ELR (cell line): ENCODE results near the gene BIN1.

Experiments used
- DNase-seq: peaks from one replicate; pipeline ENCODE4 v3.0.0-alpha.2; 2015; ENCODE audit warnings: low read depth

BIN1 gene

DNA sequence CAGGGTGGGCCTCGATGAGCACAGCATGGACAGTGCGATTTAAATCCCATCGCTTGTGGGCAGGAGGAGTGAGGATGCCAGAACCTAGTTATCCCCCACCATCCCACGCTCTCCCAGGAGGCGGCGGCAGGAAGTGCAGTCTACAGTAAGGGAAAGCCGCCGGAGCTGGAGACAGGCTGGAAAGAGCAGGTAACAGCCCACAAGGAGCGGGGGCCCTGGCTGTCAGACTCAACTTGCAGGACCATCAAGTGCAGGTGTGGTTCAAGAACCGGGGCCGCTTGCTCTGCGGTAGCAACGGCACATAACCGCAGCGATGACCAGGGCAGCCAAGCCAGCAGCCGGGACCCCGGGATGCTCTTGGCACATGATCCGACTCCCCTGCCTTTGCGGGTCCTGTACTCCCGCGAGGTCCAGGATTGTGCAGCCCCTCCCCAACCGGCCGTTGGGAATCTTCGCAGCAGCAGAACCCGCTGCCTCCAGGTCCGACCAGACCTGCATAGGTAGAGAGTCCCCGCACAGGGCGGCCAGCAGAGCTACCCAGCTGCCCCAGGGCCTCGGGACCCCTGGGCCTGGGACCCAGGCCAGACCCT is 82.1 kb downstream of the BIN1 start:
- DNase-seq = peak; percentile 75

DNA sequence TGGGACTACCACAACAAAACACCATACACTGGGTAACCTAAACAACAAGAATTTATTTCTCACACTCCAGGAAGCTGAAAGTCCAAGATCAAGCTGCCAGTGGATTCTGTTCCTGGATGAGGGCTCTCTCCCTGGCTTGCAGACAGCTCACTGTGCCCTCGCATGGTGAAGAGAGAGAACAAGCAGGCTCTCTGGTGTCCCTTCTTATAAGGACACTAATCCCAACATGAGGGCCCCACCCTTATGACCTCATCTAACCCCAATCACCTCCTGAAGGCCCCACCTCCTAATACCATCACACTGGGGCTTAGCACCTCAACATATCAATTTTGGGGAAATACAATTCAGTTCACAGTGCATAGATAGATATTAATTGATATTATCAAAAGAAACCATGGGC is 83.5 kb downstream of the BIN1 start:
- DNase-seq = no peak

DNA sequence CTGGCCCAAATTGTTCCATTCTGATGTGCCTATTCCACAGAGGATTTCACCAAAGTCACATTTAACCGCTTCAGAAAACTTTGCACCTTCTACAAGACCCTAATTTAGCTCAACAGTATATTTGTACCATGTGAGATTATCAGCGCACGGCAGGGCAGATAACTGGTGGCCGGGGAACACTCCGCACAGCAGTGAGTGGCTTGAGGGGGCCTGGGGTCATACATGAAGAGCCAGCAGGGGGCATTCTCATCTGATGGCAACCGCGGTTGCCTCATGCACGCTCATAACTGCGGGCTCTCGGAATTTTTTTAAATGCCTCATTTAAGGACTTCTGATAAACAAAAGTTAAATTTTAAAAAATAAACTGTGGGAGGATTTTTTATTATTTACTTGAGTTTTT is 84.1 kb downstream of the BIN1 start:
- DNase-seq = no peak

DNA sequence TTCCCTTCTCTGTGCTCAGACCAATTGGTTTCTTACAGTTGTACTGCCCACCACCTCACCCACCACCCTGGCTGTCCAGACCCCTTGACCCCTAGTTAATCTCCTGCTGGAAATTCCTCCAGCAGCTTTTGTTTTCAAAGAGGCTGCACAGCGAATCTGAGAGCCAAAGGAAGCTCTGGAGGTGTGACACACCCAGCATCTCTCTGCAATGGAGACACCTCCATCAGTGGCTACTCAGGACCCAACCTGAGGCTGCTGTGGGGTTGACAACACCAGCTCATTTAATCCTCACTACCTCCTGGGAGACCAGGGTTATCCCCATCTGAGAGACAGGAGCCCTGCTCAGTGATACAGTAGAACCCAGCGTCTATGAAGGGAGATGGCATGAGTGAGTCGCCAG is 86.4 kb downstream of the BIN1 start:
- no peak for DNase-seq

DNA sequence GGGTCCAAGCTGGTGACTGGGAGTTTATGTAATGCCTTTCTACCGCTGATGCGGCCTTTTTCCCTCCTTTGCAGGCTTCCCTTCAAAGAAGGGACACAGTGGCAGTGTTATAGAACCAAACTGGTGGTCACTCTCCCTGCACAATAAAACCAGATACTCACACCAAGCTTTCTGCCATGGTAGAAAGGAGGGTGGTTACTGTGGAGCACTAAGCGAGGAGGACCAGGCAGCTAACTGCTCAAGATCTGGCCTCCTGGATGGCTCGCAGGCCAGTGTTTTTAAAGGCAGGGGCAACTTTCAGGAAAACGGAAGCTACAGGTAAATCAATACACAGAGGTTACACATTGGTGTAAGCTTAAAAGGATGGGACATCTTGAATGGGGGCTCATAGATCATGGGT is 89.4 kb downstream of the BIN1 start:
- no peak for DNase-seq

DNA sequence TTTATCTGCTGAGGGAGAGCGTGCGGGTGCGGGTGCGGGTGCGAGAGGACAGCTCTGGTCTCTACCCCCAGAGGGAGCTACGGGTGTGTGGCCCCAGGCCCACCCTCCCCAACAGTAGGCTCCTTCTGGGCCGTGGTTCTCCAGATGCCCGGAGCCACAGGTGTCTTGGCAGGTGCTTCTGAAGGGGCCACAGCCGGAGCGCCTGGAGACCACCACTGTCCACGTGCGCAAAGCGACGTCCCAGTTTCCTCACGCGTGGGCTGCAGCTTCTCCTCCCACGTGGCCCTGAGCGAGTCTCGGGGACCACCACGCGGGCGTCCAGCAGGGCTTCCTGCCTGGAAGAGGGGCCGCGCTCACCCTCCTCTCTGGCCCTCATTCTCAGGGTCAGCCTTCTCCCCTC is 90.6 kb downstream of the BIN1 start:
- DNase-seq = no peak

DNA sequence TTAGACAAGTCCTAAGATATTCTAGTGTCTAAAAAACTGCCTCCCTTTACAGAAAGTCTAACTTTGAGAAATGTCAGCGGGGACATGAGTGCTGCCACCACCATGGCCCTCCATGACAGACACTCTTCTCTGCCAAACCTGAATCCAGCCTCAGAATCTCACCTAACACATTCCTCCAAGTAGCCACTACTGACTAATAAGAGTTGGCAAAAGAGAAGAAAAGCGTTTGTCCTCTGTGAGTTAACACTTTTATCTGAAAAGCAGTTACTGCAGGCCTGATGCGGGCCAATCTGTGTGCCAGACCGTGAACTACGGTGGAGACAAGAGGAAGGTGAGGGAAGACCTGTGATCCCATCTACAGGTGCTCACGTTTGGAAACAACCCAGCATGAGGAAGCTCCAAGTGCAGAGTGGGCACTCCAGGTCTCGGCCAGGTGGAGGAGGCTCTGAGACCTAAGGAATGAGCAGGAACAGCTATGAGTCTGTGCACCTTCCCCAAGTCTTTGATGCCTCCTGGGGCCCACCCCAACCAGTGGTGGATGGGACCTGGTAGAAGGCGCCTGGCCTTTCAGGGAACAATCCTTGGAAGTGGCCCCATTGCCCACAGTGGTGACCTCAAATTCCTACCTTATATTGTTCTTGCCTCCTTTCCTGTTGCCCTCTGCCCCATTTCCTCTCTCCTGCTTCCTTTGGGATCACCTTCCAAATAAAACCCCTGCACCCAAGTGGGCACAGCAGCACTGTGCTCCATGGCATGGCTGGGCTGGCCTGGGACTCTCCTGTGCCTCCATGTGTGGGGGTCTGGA is 91.6 kb downstream of the BIN1 start:
- peak; percentile 24 for DNase-seq

DNA sequence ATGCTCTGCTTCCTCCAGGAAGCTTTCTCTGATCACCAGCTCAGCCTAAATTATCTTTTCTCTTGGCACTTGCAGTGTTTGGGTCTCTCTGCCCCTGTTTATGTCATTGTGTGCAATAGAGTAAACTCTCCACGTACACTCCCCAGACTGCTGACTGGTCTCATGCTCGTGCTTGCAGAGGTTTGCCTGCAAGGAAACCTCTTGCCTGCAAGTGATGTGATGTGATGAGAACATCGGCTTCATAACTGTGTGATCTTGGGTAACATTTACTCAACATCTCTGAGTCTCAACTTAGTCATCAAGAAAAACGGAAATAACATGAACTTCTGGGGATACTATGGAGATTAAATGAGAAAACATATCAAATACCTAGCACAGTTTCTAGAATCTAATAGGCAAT is 92.3 kb downstream of the BIN1 start:
- DNase-seq = peak; percentile 94

DNA sequence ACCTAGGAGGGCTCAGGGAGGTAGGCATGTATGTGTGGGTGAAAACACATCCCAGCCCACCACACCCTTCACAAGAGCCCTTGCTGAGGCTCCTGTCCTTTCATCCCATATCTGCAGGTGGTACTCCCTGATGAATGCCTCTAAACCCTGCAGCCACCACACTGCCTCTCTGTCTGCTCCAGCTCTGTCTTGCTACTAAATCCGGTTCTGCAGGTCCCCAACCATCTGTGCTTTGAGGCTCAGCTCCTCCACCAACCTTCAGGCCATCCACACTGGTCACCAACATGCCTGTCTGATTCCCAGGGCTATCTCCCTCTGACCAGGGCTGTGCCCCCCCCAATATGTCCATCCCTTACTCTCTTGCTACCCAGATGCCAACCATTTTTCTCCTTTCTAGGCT is 92.7 kb downstream of the BIN1 start:
- no peak for DNase-seq

DNA sequence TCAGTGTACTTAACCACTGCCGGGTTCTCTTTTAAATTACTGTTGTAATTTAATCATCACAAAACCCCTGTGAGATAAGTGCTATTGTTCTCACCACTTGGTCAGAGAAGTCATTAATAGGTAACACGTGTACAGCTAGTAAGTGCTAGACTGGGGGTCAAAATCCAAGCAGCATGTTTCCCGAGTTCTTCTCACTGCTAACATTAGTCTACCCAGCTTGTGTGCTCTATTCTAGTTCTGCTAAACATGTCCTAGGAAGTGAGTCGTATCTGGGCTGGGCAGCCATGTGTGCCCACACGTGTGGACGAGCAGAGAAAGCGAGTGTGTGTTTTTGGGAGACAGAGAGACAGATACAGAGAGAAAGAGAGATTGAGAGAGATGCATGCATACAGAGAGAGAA is 94.1 kb downstream of the BIN1 start:
- DNase-seq = peak; percentile 46

DNA sequence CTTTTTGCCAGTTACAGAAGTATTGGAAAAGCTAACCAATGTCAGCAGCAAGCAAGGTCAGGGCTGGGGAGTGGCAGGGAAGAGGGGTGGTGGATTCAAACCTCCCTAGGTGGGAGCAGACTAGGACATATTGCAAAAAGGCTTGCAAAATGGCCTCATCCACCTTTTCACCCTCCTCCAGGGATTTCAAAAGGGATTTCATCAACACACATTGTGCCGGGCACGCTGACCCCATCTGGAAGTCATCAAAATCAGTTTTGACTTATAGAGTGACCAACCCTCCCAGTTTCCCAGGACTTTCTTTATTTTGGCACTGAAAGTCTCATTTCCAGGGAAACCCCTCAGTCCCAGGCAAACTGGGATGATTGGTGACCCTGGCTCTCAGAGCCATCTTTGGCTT is 94.7 kb downstream of the BIN1 start:
- no peak for DNase-seq

DNA sequence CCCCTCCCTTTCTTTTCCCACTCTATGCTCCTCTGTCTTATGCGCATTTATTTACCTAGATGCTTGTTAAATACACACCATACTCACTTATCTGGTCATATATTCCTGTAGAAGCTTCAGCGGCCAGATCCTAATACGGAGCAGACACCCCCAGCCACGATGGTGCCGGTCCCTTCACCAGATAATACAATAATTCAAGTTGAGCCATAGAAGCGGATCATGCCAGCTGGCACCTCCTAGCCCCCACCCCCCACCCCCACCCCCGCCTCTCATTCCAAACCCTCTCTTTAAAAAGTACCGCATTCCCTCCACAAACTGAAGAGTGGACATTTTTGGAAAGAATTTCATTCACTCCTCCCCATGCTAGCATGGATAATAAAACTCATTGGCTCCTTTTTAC is 95.2 kb downstream of the BIN1 start:
- no peak for DNase-seq

DNA sequence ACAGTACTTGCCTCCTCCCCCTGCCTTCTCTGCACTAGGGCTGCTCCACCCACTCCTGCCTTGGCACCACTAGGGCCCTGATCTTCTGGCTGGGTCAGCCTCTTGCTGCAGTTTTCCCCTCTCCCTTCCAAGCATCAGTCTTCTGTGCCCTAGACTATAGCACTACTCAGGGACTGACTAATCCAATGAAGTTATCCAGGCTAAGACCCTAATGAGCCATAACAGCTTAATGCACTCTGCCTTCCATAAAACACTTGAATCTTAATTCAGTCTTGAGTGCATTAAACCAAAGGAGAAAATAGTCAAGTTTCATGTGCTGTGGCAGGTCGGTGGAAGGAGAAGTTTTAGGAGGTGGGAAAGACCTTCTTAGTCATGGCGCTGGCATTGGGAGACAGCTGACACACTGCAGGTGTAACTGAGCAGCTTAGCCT is 95.7 kb downstream of the BIN1 start:
- DNase-seq = no peak

DNA sequence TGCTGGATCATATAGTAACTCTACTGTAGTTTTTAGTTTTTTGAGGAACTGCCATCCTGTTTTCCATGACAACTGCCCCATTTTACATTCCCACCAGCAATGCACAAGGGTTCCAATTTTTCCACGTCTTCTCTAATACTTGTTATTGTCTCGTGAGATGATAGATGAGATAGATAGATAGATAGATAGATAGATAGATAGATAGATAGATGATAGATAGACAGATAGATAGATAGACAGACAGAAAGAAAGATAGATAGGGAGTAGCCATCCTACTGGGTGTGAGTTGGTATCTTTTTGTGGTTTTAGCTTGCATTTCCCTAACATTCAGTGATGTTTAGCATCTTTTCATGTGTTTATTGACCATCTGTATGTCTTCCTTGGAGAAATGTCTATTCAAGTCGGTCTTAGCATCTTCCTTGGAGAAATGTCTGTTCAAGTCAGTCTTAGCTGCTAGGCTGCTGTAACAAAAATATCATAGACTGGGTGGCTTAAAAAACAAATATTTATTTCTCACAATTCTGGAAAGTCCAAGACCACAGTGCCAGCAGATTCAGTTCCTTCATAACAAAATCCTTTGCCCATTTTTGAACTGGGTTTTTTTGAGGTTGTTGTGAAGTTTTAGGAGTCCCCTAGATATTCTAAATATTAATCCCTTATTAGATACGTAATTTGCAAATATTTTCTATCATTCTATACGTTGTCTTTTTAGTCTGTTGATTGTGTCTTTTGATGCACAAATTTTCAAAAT is 98.5 kb downstream of the BIN1 start:
- DNase-seq = no peak

DNA sequence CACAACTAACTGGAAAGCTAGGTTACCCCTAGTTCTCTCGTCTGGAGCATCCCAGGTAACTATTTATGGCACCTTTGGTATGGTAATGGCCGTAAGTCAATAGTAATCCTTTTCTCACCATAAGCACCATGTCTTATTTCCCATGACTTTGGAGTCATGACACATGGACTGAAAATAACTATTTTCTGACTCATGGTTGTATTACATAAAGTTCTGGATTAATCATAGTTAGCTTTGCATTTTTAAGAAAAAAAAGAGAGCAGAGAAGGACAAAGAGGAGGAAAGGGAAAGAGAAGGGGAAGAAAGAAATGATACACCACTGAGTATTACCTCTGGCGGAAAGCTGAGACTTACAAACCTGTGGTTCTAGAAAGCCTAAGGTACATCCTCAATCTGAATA is 99.3 kb downstream of the BIN1 start:
- peak; percentile 91 for DNase-seq

DNA sequence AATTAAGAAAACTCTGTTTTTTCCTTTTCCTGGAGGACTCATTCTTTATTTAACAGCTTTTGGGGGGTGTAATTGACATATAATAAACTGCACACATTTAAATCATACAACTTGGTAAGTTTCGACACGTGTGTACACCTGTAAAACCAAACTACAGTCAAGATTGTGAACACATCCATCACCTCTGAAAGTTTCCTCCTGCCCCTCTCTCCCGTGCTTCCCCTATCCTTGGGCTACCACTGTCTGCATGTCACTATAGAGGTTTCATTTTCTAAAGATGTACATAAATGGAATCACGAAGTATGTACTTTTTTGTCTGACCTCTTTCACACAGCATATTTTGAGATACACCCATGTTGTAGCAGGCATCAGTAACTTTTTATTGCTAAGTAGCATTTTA is 100.0 kb downstream of the BIN1 start:
- no peak for DNase-seq

DNA sequence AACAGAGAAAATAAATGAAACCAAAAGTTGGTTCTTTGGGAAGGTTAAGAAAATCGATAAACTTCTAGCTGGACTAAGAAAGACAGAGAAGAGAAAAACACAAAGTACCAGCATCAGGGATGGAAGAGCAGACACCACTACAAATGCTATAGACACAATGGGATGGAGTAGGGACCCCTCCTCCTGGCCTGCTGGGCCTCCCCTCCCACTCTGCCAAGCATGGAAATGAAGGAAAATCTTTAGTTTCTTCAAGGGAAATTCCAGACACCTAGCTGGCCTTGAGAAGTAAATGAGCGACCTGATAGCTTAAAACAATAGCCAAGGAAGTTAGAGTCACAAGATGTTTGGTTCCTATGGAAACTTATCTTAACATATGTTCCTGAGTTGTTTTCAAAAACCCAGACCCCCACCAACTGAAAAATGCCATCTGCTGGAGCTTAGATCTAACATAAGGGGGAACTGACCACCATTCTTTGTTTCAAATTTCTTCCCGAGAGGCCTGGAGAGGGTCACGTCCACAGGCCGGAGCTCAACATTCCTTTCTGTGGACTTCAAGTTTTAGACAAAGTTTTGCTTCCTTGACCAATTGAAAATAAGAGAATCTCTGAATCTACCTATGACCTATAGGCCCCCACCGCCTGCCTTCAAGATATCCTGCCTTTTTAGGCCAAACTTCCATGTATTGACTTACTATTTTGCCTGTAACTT is 101.9 kb downstream of the BIN1 start:
- no peak for DNase-seq

DNA sequence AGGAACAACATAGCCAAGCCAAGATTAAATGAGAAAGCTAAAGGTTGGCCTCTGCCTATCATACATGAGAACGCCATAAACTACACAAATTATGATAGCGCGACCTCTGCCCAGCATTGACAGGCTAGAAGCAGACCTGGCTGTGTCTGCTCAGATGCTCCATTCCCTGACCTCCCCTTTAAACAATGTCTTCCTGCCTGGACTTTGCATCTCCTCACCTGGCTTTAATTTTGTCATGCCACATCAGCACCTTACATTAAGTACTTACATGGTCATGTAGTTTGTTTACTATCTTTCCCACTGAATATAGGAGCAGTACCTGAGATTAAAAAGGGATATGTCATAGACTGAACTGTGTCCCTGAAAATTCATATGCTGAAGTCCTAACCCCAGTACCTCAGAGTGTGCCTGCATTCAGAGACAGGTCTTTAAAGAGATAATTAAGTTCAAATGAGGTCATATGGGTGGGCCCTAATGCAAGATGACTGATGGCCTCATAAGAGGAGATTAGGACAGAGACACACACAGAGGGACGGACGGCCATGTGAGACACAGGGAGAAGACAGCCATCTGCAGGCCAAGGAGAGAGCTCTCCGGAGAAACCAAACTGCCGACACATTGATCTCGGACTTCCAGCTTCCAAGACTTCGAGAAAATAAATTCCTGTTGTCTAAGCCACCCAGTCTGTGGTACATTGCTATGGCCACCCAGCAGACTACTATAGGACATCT is 103.7 kb downstream of the BIN1 start:
- DNase-seq = no peak

DNA sequence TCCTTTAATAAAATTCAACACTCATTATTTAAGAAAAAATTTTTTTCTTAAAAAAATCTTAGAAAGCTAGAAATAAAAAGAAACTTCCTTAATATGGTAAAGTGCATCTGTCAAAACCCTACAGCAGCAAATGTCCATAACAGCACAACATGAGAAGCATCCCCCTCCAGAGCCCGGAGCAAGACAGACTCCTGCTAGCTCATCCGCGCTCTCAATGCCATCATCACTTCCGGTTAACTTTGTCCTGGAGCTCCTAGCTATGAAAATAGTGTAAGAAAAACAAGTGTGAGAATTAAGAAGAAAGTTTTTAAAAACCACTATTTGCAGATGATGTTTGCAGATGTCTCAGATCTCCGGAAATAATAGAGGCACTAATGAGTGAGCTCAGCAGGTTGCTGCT is 105.2 kb downstream of the BIN1 start:
- no peak for DNase-seq

DNA sequence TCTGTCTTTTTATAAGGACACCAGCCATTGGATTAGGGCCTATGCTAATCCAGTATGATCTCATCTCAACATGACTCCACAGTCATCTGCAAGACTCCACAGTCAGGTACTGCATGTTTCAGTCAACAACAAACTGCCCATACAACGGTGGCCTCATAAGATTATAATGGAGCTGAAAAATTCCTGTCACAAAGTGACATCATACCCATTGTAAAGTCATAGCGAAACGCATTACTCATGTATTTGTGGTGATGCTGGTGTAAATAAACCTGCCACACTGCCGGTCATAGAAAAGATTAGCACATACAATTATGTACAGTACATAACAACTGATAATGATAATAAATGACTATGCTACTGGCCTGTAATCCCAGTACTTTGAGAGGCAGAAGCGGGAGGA is 106.0 kb downstream of the BIN1 start:
- DNase-seq = peak; percentile 59

DNA sequence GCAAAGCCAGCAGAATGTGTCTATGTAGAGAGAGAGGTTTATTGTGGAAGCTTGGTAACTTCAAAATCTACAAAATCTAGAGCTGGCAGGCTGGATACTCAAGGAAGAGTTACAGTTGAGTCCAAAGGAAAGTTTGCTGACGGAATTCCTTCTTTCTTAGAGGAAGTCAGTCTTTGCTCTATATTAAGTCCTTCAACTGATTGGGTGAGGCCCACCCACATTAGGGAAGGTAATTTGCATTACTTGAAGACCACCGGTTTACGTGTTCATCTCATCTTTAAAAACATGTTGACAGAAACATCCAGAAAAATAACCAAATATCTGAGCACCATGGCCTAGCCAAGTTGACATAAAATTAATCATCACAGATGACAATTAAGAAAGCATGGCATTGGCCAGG is 106.8 kb downstream of the BIN1 start:
- no peak for DNase-seq
